Right lobe of liver (tissue), 6 donors: ENCODE results near the gene PISD. TPM values are rescaled to one million over a fixed set of nuclear protein-coding genes. Genes with fewer than 3 reads are reported as not detected.

ENCODE experiments used
- ATAC-seq, 4 donors: fragments of 200-7000 bp; cut with Tn5 transposase; one replicate each; pipeline ENCODE4 v1.9.1; 2020; ENCODE audit warnings: mild to moderate bottlenecking in 4 of 4, moderate library complexity in 4 of 4
- DNase-seq, 3 donors: peaks; one replicate each; pipeline ENCODE4 v3.0.0-alpha.2; 2020
- H3K27ac ChIP-seq, 3 donors: fragments of 200-600 bp; one replicate each; pipeline ENCODE4 v1.8.0; 2022
- H3K27me3 ChIP-seq, 2 donors: fragments of 200-600 bp; one replicate each; pipeline ENCODE4 v1.8.0; 2022
- H3K36me3 ChIP-seq, 4 donors: fragments of 200-600 bp; sonication (generic) in 1 of 4; one replicate each; pipeline versions ENCODE4 v1.5.1 to v1.8.0; 2017 to 2022; ENCODE audit warnings: control low read depth in 1 of 4
- H3K4me1 ChIP-seq, 4 donors: fragments of 200-600 bp; sonication (generic) in 1 of 4; one replicate each; pipeline versions ENCODE4 v1.5.1 to v1.8.0; 2017 to 2022; ENCODE audit warnings: control low read depth in 1 of 4
- H3K4me3 ChIP-seq, 3 donors: fragments of 200-600 bp; one replicate each; pipeline ENCODE4 v1.8.0; 2022
- H3K9me3 ChIP-seq, 4 donors: fragments of 200-600 bp; sonication (generic) in 1 of 4; one replicate each; pipeline versions ENCODE4 v1.5.1 to v1.8.0; 2017 to 2022; ENCODE audit warnings: control low read depth in 1 of 4
- POLR2A ChIP-seq: fragments of 450-650 bp; IDR thresholded peaks from one replicate; pipeline ENCODE4 v1.6.1; 2017; ENCODE audit warnings: antibody characterized with exemption, mild to moderate bottlenecking
- WGBS: methylation state at CpG from one replicate; pipeline ENCODE4 v1.1.6; 2018; ENCODE audit warnings: low coverage, low lambda C conversion rate; ENCODE audit not compliant: insufficient coverage; ENCODE audit errors: missing lambda C conversion rate; 5-methylcytosine and 5-hydroxymethylcytosine counted together
- intact Hi-C, 2 donors: fragments of 100-400 bp; cut with DNase I; formaldehyde crosslinking; loops; one replicate each; pipeline versions ENCODE4 v1.11.2 to v1.14.1; 2022
- total RNA-seq, 6 experiments: library from RNA; depleted of rRNA in 2 of 6; stranded (reverse); fragments of >200 nt in 2 of 6; fragmentation: NEBNext Ultra II Directional in 3 of 6; extraction: Animal tissue kit (Norgen Biotek cat#: 25700) in 3 of 6; gene quantifications; one replicate each; pipeline versions ENCODE4 v1.1.0 to v1.2.4, GENCODE V29; 2016 to 2023
- TF ChIP-seq, protein P1 (sequence below), 4 donors: fragments of 200-600 bp in 3 of 4; fragments of 450-650 bp in 1 of 4; IDR thresholded peaks; one replicate each; pipeline versions ENCODE4 v1.5.1 to v1.8.0; 2016 to 2022; ENCODE audit warnings: antibody characterized with exemption in 4 of 4, mild to moderate bottlenecking in 2 of 4
- donor health status: DM: no; HTN: yes; CAD: no.
- donor health status: DM: no; HTN: no; CAD: no.
- donor health status: DM: no; HTN: no; CAD: no.
- donor health status: DM: no; HTN: yes; CAD: no.
- donor health status: DM: no; HTN: yes; CAD: no.

PISD gene
- total RNA-seq, 6 experiments from 2014 or later: 15.5 to 22.9 (median 18.1) TPM

DNA sequence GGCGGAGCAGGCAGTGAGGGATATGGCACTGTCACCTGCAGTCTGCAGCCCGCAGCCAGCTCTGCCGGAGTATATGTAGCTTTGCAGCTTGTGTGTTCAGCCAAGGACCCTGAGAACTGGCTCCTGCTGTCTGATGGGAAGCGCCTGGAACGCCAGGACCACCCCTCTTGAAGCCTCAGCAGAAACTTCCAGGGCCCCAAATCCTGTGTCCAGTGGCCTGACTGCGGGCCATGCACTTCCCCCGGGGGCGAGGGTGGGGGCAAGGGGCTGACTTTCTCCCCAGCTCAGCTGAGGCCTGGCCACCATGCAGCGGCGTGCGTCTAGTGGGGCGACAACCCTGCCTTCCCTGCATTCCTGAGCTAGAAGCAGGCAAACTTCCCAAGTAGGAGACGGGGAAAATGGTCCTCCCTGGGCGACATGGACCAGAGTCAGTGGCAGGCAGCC lies 32.3 kb downstream of the PISD start:
- peak overlapping the region; percentile 68 to 94 (median 80) for H3K27ac ChIP-seq
- intact Hi-C loops: loop anchor here (5.0 to 10.0 kb wide), 2 partner anchors 65 to 67 kb away; no protein-coding TSS in a partner anchor
- H3K27me3 ChIP-seq: no peaks in the 10 kb centered on the region
- WGBS: no CpG with 5 or more reads among the region's 14 CpGs
- ATAC-seq (no peak), DNase-seq (no peak)
- H3K9me3 ChIP-seq: no peaks in the 10 kb centered on the region
- H3K4me3 ChIP-seq: peak overlapping the region; percentile 60 to 82 (median 63)
- H3K4me1 ChIP-seq: peaks cover 0 to 26% (median 5%) of the 10 kb centered on the region in 4 donors
- no peak for TF ChIP-seq POLR2A
- H3K36me3 ChIP-seq: peaks cover 0 to 2% (median 0%) of the 10 kb centered on the region in 4 donors

DNA sequence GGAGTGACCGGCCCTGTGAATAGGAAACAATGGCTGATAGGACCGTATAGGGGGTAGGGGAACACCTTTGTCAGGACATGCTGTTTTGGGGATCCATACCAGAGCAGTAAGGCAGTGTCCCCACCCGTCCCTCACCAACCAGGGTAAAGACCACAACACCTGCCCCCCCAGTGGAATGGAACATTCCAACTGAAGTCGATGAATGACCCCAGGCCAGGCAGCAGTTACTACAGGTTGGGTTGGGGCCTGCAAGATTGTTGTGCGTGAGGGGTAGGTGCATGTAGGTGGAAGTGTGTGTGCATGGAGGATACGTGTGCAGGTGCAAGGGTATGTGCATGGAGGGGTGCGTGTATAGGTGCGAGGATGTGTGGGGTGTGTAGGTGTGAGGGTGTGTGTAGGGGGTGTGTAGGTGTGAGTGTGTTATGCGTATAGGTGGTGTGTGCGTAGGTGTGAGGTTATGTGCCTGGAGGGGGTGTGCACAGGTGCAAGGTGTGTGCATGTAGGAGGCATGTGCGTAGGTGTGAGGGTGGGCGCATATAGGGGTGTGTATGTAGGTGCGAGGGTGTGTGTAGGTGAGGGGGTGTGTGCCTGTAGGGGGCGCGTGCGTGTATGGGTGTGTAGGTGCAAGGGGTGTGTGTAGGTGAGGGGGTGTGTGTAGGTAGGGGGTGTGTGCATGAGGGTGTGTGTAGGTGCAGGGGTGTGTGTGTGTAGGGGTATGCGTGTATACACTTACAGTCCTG lies 32.9 kb downstream of the PISD start:
- ATAC-seq (no peak), DNase-seq (no peak)
- TF ChIP-seq, protein P1, sequence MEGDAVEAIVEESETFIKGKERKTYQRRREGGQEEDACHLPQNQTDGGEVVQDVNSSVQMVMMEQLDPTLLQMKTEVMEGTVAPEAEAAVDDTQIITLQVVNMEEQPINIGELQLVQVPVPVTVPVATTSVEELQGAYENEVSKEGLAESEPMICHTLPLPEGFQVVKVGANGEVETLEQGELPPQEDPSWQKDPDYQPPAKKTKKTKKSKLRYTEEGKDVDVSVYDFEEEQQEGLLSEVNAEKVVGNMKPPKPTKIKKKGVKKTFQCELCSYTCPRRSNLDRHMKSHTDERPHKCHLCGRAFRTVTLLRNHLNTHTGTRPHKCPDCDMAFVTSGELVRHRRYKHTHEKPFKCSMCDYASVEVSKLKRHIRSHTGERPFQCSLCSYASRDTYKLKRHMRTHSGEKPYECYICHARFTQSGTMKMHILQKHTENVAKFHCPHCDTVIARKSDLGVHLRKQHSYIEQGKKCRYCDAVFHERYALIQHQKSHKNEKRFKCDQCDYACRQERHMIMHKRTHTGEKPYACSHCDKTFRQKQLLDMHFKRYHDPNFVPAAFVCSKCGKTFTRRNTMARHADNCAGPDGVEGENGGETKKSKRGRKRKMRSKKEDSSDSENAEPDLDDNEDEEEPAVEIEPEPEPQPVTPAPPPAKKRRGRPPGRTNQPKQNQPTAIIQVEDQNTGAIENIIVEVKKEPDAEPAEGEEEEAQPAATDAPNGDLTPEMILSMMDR (IDR thresholded peaks at IDR 0.05): no peak
- no peak for TF ChIP-seq POLR2A
- H3K4me1 ChIP-seq: peaks cover 0 to 25% (median 3%) of the 10 kb centered on the region in 4 donors
- intact Hi-C loops: loop anchor here in 1 of 2 donors (10.0 kb wide), 1 partner anchor 64 kb away; no protein-coding TSS in a partner anchor
- H3K9me3 ChIP-seq: no peaks in the 10 kb centered on the region
- no peak overlapping the region for H3K27ac ChIP-seq
- peaks cover 0 to 2% (median 0%) of the 10 kb centered on the region in 4 donors for H3K36me3 ChIP-seq
- no peaks in the 10 kb centered on the region for H3K27me3 ChIP-seq
- no peak overlapping the region for H3K4me3 ChIP-seq
- WGBS: 74% methylated on average over 12 of the region's 17 CpGs

DNA sequence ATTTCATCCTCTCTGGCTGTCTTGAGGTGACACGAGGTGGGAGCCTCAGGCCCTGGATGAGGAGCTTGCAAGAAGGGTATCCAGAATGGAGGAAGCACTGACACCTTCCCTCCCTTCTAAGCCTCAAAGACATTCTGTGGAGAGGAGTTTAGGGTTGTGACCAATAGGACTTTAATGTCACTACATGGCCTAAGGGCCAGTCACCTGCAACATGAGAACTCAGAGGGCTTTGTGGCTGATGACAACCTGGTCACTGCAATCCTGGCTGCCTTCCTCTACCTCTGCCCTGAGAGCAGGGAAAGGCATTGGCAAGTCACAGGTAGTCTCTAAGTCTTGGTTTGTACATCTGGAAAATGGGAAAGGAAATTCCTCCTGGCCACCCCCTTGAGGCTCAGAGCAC lies 33.7 kb downstream of the PISD start:
- H3K27me3 ChIP-seq: no peaks in the 10 kb centered on the region
- no peak overlapping the region for H3K4me3 ChIP-seq
- no CpG with 5 or more reads among the region's 1 CpG for WGBS
- TF ChIP-seq POLR2A: no peak
- TF ChIP-seq, protein P1 (IDR thresholded peaks at IDR 0.05): no peak
- H3K4me1 ChIP-seq: peaks cover 0 to 25% (median 2%) of the 10 kb centered on the region in 4 donors
- H3K36me3 ChIP-seq: peaks cover 0 to 2% (median 0%) of the 10 kb centered on the region in 4 donors
- ATAC-seq (no peak), DNase-seq (no peak)
- intact Hi-C loops: loop anchor here in 1 of 2 donors (10.0 kb wide), 1 partner anchor 64 kb away; no protein-coding TSS in a partner anchor
- H3K27ac ChIP-seq: no peak overlapping the region
- no peaks in the 10 kb centered on the region for H3K9me3 ChIP-seq

DNA sequence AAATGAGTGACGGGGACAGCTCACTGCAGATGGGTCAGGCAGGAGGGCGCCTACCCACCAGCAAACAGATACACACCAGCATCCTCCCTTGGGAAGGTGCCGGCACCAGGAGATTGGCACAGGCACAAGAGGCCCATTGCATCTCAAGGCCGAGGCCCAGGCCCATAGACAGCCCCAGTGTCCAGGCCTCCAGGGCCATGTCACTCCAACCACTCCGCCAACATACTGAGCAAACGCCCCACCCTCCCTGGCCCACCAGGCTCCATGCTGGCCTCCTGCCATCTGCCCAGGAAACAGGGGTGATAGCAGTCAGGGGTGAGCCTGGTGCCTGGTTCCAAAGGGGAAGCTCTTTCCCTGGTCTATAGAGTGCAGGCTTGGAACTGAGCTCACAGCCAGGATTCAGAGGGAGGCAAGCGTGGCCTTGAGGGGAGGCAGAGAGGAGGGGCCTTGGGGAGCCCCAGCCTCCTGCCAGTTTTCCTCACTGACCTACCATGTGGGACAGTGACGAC lies 34.7 kb downstream of the PISD start:
- no peak overlapping the region for H3K27ac ChIP-seq
- intact Hi-C loops: loop anchor here in 1 of 2 donors (10.0 kb wide), 1 partner anchor 62 kb away; no protein-coding TSS in a partner anchor
- WGBS: 20% methylated on average over 1 of the region's 8 CpGs
- peaks cover 0 to 2% (median 0%) of the 10 kb centered on the region in 4 donors for H3K36me3 ChIP-seq
- H3K9me3 ChIP-seq: no peaks in the 10 kb centered on the region
- H3K4me1 ChIP-seq: peaks cover 0 to 25% (median 2%) of the 10 kb centered on the region in 4 donors
- ATAC-seq (no peak), DNase-seq (no peak)
- no peaks in the 10 kb centered on the region for H3K27me3 ChIP-seq
- TF ChIP-seq, protein P1 (IDR thresholded peaks at IDR 0.05): no peak
- TF ChIP-seq POLR2A: no peak
- H3K4me3 ChIP-seq: no peak overlapping the region
